HG03108 (cell line): ENCODE measurements around the gene ATOH8.

ENCODE experiments used
- ATAC-seq: cut with Tn5 transposase; IDR thresholded peaks from one replicate; pipeline ENCODE4 v1.9.1; 2021; ENCODE audit warnings: moderate library complexity; ENCODE audit not compliant: unreplicated experiment

Gene ATOH8

DNA sequence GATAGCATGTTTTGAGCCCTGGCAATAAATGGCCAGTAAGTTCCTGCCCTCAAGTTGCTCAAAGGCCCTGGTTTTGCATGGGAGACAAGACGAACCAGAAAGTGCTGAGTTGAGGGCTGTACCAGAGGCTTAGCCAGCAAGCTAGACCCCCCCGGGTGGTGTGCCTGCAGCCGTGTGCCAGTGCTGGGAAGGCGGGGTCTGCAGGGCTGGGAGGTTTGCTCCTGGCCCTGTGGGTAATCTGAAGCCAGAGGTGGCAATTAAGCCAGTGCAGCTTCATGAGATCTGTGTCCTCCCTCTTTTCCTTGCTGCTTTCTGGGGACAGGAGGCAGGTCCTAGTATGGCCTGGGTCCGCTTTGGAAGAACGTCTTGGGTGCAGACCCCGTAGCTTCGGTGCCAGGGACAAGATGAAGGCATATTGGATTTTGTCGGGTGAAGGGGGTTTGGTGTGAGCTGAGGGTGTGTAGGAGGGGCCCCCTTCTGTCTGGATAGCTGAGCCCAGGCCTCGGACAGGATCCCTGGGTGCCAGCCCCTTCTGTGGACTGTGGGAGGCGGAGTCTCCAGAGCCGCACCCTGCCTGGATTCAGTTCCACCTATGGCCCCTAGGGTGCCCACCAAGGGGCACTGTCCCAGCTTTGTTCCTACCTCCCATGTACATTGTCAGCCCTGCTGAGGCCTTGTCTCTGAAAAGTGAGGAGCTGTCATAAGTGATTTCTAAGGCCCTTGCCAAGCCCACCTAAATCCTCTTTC lies 15.6 kb downstream of the ATOH8 start:
- no peak for ATAC-seq

DNA sequence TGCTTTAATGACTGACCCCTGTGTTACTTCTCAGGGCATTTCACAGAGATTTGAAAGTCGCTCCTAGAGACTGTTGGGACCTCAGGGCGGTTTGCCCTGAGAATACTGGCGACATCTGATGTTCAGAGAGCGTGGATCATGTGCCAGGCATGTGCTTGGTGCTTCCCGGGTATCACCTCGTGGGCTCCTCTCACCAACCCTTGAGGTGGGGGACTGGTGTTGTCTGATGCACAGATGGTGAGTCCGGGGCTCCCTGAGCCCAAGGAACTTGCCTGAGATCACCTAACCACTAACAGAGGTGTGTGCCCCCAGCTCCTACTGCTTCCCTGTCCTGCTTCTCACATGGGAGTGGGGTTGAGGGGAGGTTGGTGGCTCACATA lies 16.2 kb downstream of the ATOH8 start:
- no peak for ATAC-seq

DNA sequence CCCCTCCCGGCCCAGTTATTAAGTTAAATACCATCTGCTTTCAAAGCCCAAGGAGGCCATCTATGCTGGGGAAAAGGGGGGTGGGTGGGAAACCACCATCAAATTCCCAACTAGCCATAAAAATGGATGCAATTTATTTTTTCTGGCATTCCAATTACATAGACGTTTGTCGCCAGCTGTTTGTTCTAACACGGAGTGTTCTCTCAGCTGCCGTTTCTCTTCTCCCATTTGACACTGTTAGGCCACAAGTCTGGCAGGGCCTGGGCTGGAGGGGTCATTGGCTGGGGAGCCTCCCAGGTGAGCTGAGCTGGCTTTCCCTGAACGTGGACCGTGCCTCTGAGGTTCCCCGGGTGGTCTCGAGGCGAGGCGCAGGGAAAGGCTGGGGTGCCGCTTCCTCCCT lies 16.6 kb downstream of the ATOH8 start:
- no peak for ATAC-seq

- ATAC-seq, result no peak
These were observed 17.1 kb downstream of the ATOH8 start for GRCh38 chr2:85770786-85771409.

- no peak for ATAC-seq
These were observed 17.7 kb downstream of the ATOH8 start for GRCh38 chr2:85771486-85771885.

GRCh38 chr2:85772019-85772745 lies 18.4 kb downstream of the ATOH8 start:
- ATAC-seq, result no peak

DNA sequence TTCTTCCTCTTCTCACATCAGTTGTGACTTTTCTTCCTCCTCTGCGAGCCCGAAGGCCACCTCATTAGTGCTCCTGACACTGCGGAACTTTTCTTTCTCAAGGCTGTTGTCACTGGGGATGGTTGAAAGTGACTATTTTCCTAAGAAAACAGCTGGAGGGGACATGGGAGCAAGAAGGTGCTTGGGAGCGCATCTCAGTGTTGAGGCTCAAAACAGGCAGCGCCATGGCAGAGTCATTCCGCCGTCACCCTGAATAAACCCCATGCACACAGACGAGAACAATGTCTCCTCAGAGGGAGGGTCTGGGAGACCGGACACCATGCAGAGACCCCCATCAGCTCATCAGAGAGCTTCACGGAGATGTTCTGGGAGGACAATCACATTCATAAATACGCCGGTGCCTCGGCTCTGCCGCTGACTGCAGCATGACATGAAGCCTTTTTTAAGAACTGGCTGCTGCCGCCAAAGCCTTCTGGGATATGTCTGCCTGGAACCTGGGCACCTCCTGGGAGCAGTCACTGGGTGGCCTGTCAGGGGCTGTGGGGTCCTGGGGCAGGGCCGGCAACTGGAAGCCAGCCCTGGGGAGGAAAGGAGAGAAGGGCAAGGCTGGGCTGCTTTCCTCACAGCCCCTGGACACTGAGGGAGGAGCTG lies 19.2 kb downstream of the ATOH8 start:
- no peak for ATAC-seq

DNA sequence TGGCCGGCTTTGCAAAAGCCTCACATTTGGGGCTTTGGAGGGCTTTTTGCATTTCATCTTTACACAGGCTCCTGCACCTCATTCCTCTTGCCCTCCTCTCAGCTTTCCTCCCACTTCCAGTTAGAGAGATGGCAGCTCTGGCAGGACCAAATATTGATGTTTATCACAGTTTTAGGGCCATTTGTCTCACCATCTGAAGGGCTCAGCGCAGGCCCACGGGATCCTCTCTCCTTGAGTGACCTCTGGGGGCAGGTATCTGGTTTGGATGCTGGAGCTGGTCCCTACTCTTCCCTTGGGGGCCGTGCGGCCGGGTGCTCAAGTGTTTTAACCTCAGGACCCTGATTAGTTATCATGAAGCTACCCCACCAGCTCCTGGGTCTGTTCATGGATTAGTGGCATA lies 19.9 kb downstream of the ATOH8 start:
- no peak for ATAC-seq

- ATAC-seq, result no peak
These were observed 20.6 kb downstream of the ATOH8 start for GRCh38 chr2:85774126-85774978.

GRCh38 chr2:85775406-85776381 lies 21.9 kb downstream of the ATOH8 start:
- ATAC-seq, result no peak

DNA sequence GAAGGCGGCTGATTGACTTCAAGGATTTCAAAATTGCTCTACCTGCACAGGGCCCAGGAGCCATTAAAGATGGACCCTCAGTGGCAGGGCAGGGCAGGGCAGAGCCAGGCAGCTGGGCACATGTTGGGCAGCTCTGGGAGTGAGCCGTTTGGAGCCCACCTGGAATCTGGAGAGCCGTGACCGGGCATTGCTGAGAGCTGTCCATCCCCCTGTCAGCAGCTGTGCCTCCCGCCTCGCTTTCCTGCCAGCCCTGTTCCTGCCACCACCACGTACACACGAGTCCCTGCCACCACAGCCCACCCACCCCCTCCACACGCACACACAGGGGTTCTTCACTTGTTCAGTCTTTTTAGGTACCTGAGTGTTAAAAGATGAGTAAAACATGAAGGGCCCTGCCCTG lies 22.9 kb downstream of the ATOH8 start:
- ATAC-seq, result no peak

- no peak for ATAC-seq
These were observed 23.7 kb downstream of the ATOH8 start for GRCh38 chr2:85777441-85777861.

DNA sequence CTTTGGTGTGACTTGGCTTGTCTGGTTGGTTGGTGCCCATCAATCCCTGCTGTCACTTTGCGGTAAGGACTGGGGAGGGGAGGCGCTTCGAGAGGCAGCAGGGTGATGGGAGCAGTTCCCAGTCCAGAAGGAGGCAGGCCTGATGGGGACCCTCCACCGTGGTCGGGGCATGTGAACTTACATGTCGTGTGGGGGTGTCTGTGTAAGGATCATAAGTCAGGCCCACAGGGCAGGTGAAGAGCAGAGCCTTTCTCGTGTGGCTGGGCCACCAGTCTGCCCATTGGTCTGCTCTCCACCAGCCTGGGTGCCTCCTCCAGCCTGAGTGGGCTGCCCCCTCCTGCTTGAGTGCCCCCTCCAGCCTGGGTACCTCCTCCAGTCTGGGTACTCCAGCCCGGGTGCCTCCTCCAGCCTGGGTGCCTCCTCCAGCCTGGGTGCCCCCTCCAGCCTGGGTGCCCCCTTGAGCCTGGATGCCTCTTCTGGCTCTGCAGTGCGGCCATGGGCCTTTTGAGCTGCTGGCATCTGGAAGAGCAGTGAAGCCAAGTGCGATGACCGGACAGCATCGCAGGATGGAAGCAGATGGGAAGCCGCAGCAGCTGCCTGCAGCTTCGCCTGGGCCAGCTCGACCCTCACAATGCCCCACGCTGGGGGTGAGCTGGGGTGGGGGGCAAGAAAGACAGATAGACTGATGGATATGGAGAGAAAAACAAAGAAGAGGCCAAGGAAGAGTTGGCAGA lies 25.0 kb downstream of the ATOH8 start:
- no peak for ATAC-seq

DNA sequence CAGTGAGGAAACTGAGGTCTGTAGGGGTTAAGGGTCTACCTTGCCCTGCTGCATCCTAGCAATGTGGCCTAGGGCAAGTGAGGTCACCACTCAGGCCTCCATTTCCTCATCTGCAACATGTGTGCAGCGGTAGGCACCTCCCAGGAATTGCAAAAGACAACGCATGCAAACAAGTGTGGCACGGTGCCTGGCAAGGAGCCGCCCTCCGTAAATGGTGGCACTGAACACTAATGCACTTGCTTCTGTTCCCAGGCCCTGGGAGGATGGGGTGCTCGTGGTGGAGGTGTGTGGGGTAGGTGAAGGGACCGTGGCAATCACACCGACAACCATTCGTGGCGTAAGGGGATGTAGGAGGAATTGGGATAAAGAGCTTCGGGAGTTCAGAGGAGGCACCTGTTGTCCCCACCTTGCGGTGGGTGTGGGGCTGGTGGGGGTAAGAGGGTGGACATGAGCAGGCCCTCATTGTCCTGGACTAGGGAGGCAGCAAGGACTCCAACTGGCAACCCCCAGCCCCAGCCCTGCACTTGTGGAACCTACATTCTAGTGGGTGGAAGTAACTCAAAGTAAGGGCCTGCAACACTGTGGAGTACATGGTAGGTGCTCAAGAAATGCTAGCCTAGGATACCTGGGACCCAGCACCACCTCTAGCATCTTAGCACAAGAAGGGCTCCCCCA lies 26.0 kb downstream of the ATOH8 start:
- ATAC-seq, result no peak

- ATAC-seq, result no peak
These were observed 26.7 kb downstream of the ATOH8 start for GRCh38 chr2:85780316-85781012.

GRCh38 chr2:85781013-85781332 lies 27.2 kb downstream of the ATOH8 start:
- no peak for ATAC-seq

DNA sequence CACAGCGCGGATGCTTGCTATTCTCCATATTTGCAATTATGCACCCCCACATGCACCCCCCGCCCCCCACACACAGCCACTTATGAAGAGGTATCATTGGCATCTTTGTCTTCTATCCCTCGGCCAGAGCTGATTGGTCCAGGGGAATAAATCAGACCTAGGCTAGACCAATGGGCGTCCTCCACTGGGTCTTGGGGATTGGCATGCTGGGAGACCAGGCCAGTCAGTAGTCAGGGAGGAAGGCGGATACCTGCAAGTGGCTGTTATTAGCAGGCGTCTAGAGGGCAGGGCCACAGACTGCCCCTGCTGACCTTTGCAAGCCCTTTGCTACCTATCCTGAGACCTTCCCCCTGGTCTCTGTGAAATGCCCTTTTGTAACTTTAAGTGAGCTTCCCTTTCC lies 30.0 kb downstream of the ATOH8 start:
- ATAC-seq, result no peak

DNA sequence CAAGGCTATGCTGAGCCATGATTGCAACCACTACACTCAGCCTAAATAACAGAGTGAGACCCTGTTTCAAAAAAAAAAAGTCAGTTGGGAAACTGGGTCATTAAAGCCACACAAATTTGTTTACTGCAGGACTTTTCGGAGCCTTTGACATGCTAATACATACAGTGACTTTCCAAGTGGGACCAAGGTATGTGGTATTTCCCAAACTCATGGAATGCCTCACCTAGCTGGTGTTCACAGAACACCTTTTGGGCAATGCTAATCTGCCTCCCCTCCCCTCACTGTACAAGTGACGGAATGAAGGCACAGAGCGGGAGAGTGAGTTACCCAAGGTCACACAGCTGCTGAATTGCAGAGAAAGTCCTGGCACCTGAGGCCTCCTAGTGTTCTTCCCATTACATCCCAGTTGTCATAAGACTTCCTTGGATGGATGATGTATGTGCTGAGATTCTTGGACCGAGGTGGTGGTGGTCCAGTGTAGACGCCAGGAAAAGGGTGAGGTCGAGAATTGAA lies 30.7 kb downstream of the ATOH8 start:
- ATAC-seq, result no peak
